ENCODE measurements around the gene SCAI. TPM values are rescaled to one million over a fixed set of nuclear protein-coding genes. Genes with fewer than 3 reads are reported as not detected.
"Not testable (repeated sequence)": the region's sequence is repeated elsewhere in the genome, so short reads cannot be mapped to it uniquely, and the experiment has no call there.

SCAI gene
- total RNA-seq, 1 donor from 2014 or later: 7.2 TPM

DNA sequence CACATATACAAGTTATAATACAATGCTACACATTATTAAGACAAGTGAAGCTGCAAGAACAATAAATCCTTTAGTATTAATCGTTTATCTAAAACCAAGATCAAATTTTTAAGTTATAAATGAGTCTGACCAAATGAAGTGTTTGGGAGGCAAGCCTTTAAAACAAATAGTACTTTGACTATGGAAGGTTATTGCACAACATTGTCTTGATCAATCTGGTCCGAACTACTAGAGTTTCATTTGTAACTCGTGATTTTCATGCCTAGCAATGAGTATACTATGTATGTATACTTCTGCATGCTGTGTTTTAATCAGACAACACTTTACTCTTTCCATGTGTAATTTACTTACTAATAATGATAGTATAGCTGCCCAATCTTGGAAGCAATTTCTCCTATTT is 115.3 kb downstream of the SCAI start:
- DNase-seq (ENCODE audit: low spot score): no peak

DNA sequence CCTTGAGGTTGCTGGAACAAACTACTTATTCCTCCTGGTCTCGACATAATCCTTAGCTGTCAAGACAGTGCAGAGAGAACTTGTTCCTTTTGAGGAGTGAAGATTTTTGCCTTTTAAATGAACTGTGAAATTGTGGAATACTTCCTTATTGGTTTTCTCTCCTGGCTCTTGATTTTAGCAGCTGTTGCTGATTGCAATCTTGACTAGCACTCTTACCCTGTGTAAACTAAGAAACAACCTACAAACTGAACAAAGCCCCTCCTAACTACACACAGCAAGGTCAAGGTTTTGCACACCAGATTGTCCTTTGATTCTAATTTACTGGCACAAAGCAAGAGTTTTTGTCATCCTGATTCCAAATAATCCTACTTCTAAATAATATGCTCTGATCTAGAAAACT is 118.4 kb downstream of the SCAI start:
- no peak for DNase-seq (ENCODE audit: low spot score)

DNA sequence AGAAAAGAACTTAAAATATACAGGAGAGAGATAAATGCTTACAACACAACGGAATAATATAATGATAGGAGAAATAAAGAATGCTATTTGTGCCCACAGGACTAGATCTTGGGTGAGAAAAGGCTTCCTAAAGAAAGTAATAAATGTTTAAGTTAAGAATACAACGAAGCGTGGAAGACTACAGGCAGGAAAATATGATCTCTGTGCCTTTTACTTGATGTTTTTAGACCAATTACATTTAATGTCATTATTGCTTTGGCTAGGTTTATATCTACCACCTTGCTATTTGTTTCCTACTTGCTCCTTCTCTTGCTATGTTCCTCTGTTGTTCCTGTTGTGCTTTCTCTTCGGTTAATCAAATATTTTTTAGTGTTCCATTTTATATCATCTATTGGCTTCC is 122.3 kb downstream of the SCAI start:
- no peak for DNase-seq (ENCODE audit: low spot score)

DNA sequence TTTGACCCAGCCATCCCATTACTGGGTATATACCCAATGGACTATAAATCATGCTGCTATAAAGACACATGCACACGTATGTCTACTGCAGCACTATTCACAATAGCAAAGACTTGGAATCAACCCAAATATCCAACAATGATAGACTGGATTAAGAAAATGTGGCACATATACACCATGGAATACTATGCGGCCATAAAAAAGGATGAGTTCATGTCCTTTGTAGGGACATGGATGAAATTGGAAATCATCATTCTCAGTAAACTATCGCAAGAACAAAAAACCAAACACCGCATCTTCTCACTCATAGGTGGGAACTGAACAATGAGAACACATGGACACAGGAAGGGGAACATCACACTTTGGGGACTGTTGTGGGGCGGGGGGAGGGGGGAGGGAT is 127.7 kb downstream of the SCAI start:
- not testable (repeated sequence) for DNase-seq (ENCODE audit: low spot score)

DNA sequence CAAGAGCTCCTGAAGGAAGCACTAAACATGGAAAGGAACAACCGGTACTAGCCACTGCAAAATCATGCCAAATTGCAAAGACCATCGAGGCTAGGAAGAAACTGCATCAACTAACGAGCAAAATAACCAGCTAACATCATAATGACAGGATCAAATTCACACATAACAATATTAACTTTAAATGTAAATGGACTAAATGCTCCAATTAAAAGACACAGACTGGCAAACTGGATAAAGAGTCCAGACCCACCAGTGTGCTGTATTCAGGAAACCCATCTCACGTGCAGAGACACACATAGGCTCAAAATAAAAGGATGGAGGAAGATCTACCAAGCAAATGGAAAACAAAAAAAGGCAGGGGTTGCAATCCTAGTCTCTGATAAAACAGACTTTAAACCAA is 131.3 kb downstream of the SCAI start:
- DNase-seq (ENCODE audit: low spot score): not testable (repeated sequence)

DNA sequence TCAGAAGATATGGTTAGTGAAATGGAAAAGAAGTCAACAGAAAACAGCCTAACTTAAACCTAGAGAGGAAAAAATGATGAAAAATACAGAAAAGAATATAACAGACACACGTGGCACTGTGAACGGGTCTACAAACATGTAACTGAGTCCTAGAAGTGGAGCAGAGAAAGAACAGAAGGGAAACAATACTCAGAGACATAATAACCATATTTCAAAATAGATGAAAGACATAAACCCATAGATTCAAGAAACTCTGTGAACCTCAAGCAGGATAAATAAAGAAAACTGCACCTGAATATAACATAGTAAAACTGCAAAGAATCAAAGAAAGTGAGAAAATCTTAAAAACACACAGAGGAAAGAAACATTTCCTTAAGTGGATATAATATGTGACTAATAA is 134.7 kb downstream of the SCAI start:
- no peak for DNase-seq (ENCODE audit: low spot score)

DNA sequence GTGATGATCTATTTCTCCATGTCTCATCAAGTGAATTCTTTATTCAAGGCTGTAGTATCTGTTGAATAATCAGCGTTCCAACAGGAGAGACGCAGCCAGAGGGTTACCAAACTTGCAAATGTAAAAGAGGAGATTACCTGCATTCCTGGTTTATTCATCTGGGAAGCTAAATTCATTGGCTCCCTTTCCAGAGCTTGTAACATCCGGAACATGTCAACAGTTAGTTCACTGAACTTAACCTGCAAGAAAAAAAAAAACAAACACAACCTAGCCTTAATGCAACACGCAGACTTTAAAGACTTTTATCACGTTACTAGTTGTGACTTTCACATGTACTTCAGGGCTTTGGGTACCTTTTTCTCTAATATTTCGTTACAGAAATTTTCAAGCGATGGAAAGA is 140.0 kb downstream of the SCAI start:
- no peak for DNase-seq (ENCODE audit: low spot score)

DNA sequence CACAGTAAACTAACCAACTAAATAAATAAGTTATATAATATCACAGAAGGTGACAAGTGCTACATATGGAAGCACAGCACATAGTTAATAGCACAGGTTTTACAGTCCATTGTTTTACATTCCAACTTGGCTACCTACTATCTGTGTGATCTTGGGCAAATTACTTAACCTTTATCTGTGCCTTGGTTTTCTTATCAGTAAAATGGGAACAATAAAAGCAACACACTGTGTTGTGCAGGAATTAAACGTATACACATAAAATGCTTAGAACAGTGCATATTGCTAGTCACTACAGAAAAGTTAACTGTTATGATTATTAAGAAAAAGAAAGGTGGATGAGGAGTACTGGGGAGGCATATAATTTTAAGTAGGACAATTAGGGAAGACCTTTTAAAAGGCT is 159.6 kb downstream of the SCAI start:
- no peak for DNase-seq (ENCODE audit: low spot score)

DNA sequence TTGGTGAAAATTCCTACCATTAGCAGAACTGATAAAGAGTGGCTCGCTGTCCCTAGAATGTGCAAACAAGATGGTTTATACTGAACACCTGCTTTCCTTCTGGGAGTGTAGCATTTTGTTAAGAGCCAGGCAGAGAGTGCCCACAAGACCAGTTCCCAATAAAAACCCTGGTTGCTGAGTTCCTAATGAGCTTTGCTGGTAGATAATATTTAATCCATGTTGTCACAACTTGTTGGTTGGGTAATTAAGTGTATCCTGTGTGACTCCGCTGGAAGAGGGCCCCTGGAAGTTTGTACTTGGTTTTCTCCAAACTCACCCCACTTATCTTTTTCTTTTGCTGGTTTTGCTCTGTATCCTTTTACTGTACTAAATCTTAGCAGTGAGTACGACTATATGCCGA is 162.9 kb downstream of the SCAI start:
- DNase-seq (ENCODE audit: low spot score): no peak

DNA sequence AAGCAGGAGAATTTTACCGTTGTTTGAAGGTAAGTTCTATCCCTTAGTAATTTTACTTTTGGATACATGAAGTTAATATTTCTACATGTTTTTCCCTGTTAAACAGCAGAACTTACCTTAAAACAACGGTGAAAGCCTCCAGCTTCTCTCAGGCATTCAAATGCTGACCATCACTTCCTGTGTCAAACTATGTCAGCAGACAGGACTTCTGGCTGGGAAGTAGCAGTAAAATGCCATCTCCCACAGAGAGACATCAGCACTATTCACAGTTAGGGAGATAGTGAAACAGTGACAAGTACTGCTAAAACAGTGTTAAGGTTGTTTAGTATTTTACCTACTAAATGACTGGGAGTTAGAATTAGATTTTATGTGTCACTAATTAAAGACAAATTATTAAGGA is 168.2 kb downstream of the SCAI start:
- DNase-seq (ENCODE audit: low spot score): no peak

DNA sequence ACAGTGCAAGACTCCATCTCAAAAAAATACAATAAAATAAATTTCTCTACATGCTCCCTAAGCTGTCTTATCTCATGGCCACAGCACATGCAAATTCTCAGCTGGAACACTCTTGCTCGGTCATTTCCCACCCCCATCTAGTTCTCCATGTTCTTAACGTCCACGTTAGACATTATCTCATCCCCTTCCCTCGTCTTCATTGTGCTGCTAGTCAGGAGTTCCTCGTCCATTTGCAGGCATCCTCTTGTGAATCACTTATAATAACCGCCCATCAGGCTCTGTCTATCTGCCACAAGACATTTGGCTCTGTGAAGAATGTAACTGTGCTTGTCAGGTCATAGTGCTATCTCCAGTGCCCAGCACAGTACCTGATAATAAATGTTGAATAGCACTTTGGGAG is 169.5 kb downstream of the SCAI start:
- DNase-seq (ENCODE audit: low spot score): no peak

DNA sequence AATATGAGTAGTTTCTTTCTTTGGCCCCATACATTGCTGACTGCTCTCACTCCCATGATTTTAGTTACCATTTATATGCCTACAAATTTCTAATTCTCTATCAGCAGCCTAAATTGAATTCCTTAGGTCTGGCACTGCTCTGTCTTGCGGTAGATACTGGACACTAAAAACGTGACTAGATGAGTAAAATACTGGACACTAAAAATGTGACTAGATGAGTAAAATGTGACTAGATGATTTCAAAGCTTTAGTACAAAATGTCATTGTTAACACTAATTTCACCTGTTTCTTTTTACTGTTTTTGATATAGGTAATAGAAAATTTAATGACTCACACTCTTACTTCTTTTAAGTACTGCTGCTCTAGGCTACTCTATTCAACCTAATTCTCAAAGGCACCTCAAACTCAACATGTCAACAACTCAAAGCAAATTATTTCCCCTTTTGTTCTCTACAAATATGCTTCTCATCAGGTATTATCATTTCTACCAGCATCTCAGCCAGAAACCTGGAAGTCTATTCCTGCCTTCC is 171.0 kb downstream of the SCAI start:
- no peak for DNase-seq (ENCODE audit: low spot score)

DNA sequence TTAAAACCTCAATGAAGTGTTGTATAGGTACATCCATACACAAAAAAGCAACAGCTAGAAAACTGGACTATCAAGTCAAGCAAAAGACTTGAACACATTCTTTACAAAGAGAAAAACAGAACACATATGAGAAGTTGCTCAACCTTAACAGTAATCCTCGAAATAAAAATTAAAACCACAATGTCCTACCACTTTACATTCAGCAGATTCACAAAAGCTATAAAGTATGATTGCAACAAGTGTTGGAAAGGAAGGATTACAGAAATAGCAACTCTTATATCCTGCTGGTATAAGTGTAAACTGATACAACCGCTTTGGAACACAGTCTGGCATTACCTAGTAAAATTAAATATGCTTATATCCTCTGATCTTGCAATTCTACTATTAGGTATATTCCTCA is 173.9 kb downstream of the SCAI start:
- DNase-seq (ENCODE audit: low spot score): no peak

DNA sequence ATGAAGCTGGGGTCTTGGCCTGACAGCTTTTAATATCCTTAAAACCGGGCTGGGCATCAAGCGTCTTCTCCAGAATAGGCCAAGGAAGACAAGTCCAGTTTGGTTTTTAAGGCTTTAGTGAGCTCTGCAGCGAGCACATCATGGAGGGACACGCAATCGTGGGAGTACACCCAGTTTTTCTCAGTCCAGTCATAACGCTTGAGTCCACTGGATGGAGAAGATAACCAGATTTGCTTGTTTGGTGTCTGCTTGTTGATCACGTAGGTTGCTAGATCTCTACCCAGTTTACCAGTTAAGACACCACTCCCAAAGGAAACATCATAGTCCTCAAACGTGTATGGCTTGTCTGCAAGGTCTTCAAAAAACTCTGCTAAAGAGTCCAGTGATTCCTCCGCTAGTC is 175.1 kb downstream of the SCAI start:
- no peak for DNase-seq (ENCODE audit: low spot score)

DNA sequence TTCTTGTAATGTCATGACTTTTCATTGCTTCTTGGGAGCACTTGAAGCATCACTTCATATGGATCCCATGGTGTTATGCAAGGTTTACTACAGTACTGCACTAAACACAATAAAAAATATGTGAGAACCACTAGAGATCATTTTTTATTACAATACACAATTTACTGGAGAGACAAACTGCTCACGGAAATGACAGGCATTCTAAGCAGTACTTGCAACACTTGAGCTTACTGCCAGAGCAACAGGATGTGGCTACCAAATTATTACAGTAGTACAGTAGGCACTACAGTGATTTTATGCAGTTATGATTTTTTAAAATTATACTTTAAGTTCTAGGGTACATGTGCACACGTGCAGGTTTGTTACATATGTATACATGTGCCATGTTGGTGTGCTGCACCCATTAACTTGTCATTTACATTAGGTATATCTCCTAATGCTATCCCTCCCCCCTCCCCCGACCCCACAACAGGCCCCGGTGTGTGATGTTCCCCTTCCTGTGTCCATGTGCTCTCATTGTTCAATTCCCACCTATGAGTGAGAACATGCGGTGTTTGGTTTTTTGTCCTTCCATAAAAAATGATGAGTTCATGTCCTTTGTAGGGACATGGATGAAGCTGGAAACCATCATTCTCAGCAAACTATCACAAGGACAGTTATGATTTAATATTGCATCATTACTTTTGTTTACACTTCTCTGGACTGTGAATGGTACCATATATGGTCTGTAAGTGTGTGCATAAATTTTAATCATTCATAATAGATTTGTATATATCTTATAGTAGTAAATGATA is 177.4 kb downstream of the SCAI start:
- not testable (repeated sequence) for DNase-seq (ENCODE audit: low spot score)

DNA sequence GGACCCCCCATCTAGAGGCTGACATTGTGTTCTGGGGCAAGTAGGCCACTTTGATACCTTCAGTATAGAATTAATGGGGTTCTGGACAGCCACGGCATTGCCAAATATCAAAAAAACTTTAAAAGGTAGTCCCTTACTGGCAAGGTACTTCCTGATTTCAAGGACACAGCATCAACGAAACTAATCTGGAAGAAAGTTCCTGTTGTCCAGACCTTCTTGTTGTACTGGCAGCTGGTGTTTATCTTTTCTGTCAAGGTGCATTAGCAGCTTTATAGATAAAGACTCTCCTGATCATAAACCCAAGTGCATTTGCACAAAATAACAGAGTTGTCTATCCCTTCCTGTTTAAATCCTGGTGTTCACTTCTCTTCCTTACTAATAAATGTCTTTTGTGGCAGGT is 178.7 kb downstream of the SCAI start:
- DNase-seq (ENCODE audit: low spot score): no peak

DNA sequence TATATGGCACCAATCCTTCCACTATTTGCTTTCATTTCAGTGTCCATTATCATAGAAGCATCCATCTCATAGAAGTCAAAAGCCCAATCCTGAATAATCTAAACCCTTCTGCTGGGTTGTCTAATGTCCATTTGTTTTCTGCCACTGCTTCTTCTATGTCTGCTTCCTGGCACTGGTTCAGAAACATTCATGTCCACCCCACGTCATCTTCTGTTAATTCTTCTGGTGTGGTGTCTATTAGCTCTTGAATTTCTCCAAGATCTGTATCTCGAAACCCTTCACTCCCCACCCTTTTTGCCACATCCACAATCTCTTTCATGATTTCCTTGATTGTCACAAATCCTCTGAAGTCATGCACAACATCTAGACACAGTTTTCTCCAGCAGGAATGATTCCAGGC is 179.3 kb downstream of the SCAI start:
- DNase-seq (ENCODE audit: low spot score): no peak

DNA sequence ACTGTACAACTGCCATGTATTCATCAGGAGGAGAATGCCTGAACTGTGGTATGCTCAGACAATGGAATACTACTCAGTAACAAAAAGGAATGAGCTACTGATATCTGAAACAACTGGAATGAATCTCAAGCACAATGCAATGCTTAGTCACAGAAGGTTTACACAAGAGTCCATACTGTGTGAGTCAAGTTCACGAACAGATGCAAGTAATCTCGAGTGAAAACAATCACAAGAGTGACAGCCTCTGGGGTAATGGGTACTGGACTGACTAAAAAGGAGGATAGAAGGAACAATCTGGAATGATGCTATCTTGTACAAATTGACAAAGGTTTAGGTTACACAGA is 182.9 kb downstream of the SCAI start:
- DNase-seq (ENCODE audit: low spot score): no peak

DNA sequence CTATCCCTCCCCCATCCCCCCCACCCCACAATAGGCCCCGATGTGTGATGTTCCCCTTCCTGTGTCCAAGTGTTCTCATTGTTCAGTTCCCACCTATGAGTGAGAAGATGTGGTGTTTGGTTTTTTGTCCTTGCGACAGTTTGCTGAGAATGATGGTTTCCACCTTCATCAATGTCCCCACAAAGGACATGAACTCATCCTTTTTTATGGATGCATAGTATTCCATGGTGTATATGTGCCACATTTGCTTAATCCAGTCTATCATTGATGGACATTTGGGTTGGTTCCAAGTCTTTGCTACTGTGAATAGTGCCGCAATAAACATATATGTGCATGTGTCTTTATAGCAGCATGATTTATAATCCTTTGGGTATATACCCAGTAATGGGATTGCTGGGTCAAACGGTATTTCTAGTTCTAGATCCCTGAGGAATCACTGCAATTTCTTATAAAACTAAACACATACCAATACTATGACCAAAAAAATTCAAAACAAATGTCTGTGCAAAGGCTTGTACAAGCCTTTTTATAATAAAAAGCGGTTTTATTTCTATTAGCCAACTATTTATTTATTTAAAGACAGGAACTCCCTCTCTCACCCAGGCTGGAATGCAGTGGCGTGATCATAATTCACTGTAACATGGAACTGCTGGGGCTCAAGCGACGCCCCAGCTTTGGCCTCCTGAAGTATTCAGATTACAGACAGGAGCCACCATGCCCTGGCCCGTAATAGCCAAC is 183.5 kb downstream of the SCAI start:
- not testable (repeated sequence) for DNase-seq (ENCODE audit: low spot score)

DNA sequence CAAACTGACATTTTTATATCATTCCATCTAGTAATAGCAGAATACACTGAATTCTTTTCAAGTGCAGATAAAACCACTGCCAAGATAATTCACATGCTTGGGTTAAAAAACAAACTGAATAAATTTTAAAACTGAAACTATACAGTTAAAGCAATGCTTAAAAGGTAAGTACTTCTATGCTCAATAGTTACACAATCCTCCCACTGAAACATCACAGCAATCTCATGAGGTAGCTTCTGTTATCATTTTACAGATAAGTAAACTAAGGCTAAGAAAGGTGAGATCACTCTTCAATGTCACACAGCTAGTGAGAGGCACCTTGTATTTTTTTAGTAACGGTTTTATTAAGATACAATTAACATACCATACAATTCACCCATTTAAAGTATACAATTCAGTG is 189.1 kb downstream of the SCAI start:
- DNase-seq (ENCODE audit: low spot score): no peak

DNA sequence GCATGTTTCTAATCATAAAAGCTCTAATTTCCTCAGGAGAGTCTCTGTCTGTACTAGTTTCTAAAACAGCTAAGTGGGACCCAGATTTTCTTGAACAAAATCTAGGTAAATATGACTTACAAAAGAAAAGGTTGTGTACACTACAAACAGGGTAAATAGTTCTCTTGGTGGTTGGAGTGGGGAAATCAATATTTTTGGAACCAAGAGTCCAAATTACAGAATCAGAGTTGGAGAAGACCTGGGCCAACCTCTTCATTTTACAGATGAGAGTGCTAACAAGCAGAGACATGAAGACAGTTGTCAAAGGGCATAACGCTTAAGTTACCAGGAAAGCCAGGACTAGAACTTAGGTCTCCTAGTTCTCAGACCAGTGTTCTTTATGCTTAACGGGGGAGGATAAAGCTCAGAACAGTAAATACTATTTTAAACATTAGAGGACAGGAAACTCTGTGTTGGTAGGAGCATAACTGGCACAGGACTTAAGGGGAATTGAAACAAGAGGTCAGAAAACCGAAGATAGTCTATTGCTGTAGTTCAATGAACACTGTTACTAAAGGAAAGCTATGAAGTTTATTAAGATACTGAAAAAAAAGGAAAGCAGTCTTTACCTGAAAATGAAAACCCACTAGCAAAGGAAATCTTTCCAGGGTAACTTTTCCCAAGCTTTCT is 193.1 kb downstream of the SCAI start:
- DNase-seq (ENCODE audit: low spot score): no peak

DNA sequence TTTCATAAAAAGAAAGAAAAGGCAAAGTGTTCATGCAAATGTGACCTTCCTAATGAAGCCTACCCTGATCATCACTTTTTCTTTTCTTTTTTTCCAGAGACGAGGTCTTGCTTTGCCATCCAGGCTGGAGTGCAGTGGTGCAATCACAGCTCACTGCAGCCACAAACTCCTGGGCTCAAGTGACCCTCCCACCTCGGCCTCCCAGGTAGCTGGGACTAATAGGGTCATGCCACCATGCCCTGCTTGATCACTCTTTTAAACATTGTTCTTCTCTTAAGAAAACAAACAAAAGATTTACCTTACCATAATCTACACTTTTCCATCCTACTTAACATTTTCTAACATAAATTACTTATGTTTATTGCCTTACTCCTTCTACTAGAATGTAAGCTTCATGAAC is 193.9 kb downstream of the SCAI start:
- DNase-seq (ENCODE audit: low spot score): no peak

Data from ureter (tissue), 1 donor.